GM18505 (cell line): ENCODE data around the gene CENPL.
"Not testable (repeated sequence)": the region's sequence is repeated elsewhere in the genome, so short reads cannot be mapped to it uniquely, and the experiment has no call there.

ENCODE experiments used
- ATAC-seq: cut with Tn5 transposase; IDR thresholded peaks from one replicate; pipeline ENCODE4 v1.9.1; 2021; ENCODE audit not compliant: unreplicated experiment
- POLR2A ChIP-seq: IDR thresholded peaks from 4 replicates; pipeline ENCODE4 v1.6.1; 2011; ENCODE audit warnings: borderline replicate concordance; ENCODE audit not compliant: insufficient read depth, insufficient read length; ENCODE audit errors: extremely low read depth

Gene CENPL

DNA sequence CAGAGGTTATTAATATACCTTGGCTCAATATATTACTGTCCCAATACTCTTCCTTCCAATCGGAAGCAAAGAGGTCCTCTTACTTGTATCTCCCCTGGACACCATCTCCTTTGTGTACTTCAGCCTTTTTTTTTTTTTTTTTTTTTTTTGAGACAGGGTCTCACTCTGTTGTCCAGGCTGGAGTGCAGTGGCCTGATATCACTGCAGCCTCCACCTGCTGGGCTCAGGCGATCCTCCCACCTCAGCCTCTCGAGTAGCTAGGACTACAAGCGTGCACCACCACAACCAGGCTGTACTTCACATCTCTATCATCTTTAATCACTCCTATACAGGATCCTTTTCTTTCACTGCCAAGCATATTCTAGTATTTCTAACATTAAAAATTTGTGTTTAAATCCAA, 3.0 kb downstream of the CENPL start:
- no peak for TF ChIP-seq POLR2A
- ATAC-seq, result no peak

DNA sequence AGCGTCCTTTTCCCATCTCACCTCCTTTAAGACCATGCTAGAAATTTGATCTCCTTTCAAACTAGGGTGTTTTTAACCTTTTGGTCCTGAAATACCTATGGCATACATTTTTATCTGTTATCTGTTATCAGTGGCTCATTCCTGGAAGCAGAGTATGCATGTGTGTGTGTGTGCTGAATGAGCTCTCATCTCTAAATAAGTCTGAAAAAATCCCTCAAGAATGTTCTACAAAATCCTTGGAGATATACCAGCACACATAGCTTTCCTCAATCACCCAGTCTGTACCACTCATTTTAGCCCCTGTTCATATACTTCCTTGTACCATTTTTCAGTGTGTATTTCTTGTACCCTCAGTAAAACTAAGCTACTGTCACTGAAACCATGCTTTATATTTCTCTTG, 6.2 kb downstream of the CENPL start:
- ATAC-seq, result no peak
- no peak for TF ChIP-seq POLR2A

DNA sequence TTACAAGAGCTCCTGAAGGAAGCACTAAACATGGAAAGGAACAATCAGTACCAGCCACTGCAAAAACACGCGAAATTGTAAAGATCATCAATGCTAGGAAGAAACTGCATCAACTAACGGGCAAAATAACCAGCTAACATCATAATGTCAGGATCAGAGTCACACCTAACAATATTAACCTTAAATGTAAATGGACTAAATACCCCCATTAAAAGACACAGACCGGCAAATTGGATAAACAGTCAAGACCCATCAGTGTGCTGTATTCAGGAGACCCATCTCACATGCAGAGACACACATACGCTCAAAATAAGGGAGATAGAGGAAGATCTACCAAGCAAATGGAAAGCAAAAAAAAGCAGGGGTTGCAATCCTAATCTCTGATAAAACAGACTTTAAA, 11.0 kb downstream of the CENPL start:
- ATAC-seq, result not testable (repeated sequence)

DNA sequence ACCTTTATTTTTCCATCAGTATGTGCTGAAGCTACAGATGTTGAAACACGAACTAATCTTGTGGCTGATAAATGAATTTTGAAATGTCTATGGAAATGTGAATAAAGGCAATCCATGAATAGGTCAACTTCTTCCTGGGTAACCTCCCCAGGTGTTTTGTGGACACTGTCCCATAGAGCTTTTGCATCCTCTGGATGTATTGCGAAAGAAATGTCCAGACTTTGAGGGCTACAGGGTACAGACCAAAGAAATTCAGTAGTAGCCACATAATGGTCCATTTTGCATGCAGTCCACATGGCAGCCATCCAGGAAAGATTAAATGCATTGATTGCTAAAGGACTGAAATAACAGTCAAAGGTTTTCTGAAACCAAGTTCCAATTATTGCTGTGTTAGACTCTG, 21.7 kb downstream of the CENPL start:
- ATAC-seq, result no peak
- TF ChIP-seq POLR2A, result no peak

DNA sequence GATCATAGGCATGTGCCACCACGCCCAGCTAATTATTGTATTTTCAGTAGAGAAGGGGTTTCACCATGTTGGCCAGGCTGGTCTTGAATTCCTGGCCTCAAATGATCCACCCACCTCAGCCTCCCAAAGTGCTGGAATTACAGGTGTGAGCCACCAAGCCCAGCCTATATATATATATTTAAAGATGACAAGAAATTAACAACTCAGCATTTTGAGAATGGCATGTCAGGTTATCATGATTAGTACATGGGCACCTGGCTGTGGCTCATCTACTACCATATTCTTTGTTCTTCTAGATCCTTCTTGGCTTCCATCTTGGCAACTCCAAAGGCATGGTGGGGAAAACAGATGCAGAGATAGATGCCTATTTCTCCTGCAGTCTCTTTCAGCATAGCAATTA, 24.7 kb downstream of the CENPL start:
- not testable (repeated sequence) for ATAC-seq

DNA sequence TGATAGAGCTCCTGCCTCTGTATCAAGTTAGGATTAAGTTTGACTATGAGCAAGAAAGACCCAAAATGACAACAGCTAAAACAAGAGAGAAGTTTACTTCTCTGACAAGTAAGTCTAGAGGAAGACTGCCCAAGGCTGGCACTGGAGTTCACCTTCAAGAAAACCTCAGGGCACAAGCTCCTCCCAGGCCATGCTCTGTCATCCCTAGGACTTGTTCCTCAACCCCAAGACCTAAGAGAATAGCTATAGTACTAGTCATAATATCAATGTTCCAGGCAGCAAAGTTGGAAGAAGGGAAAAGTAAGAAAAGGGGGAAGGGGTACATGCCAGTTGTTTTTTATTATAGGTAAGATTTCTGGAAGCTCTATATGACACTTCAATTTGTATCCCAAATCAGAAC, 26.6 kb downstream of the CENPL start:
- no peak for ATAC-seq
- TF ChIP-seq POLR2A, result no peak

DNA sequence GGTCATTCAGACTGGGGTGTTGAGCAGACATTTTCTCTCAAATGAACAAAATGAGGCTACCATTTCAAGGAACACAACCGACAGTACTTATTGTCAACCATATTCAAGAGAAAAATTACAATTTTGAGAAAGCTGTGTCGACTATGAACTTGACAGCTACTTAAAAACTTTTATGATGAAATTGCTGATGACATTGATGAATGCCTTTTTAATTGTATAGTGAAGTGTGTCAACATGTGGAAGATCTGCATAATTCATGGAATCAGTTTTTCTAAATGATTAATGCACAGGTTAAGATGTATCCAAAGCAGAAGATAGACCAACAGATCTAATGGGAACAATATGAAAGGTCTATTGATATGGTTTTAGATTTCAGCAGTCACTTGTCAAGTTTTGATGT, 34.8 kb downstream of the CENPL start:
- ATAC-seq, result no peak
- TF ChIP-seq POLR2A, result no peak

DNA sequence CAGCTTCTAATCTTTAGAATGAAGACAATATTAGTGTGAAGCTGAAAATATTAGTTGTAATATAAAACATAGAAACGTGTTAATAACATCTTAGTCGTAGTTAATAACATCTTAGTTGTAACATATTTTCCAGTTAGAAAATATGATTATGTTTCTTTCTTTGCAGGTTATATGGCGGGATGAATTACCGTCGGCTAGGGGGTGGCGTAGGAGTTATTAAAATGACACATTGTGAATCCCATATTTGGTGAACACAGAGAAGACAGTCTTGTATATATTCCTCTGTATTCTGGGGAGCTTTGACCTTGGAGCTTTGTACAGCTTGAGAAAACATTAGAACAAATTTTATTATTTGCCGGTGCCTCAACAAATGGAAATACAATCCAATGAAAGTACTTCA, 39.7 kb downstream of the CENPL start:
- ATAC-seq, result no peak
- no peak for TF ChIP-seq POLR2A

DNA sequence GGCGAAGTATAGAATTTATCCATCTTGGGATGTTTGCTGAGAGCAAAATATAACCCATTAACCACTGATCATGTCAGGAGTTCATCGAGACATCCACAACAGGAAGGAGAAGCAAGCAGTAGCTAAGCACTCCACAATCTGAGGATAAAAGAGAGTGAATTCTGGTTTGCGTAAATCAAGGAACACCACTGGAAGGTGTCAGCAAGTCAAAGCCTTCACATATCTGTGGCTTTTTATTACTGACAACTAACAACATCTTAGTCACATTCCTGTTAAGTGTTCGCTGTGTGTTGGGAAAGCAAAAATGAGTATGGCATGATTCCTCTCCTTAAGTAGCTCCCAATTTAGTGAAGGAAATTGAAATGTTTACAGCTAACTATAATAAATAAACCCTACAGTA, 44.7 kb downstream of the CENPL start:
- no peak for TF ChIP-seq POLR2A
- no peak for ATAC-seq

DNA sequence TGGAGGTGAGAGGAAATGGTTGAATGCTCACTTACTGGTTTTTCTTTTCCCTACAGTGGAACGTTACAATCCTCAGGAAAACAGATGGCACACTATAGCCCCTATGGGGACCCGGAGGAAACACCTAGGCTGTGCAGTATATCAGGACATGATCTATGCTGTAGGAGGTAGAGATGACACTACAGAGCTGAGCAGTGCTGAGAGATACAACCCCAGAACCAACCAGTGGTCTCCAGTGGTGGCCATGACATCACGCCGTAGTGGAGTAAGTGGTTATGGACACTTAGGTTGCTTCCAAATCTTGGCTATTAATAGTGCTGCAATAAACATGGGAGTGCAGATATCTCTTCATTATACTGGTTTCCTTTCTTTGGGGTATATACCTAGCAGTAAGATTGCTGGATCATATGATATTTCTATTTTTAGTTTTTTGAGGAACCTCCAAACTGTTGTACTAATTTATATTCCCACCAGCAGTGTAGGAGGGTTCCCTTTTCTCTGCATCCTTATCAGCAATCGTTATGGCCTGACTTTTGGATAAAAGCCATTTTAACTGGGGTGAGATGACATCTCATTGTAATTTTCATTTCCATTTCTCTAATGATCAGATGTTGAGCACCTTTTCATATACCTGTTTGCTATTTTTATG, 49.0 kb downstream of the CENPL start:
- ATAC-seq, result no peak
- no peak for TF ChIP-seq POLR2A

DNA sequence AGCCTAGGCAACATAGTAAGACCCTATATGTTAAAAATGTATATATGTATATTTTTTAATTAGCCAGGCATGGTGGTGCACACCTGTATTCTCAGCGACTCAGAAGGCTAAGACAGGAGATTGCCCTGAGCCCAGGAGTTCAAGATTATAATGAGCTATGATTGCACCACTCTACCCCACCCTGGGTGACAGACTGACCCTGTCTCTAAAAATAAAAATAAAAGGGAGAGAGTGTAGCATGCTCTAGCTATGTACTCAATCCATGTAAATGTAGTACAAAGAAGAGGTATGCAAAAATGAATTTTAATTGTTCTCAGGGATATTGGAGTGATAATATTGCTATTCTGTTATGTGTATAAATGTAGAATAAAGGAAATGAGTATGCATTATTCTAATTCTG, 53.1 kb downstream of the CENPL start:
- no peak for ATAC-seq
- no peak for TF ChIP-seq POLR2A

DNA sequence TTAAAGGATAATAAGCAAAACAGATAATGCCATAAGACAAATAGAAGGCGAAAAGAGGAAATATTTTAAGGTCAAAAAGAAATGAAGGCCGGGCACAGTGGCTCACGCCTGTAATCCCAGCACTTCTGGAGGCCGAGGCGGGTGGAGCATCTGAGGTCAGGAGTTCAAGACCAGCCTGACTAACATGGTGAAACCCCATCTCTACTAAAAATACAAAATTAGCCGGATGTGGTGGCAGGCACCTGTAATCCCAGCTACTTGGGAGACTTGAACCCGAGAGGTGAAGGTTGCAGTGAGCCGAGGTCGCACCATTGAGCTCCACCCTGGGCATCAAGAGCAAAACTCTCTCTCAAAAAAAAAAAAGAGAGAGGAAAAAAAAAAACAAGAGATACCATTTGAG, 54.4 kb downstream of the CENPL start:
- ATAC-seq, result not testable (repeated sequence)

DNA sequence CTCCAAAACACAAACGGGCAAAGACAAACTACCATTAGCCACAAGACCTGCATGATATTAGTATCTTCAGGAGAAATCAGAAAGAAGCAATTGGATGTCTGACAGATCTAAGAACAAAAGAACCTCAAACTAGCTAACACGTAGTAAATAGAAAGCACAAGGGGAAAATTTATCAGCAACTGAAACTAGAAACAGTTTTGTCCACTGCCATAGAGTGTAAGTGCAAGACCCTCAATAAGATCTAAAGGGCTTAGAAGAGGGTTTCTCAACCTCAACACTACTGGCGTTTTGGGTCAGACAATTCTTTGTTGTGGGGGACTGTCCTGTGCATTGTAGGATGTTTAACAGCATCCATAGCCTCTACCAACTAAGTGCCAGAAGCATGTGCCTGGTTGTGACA, 55.9 kb downstream of the CENPL start:
- no peak for TF ChIP-seq POLR2A
- ATAC-seq, result no peak

DNA sequence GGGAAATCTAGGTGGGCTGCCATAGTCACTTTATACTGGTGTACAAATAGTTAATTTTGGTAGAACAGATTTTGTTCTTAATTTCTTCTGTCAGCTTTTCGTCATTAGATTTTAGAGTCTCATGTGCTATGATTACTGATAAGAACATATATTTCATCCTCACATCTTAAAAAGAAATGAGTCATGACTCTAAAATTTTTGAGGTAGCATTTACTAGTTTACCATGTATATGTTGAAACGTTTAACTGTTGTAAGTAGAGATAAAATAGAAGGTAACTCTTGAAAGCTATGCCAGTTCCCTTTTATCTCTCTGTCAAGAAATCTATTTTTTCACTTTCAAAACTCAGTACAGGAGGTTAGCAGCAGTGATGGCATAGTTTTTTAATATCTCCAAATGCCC, 56.5 kb downstream of the CENPL start:
- no peak for ATAC-seq
- no peak for TF ChIP-seq POLR2A

DNA sequence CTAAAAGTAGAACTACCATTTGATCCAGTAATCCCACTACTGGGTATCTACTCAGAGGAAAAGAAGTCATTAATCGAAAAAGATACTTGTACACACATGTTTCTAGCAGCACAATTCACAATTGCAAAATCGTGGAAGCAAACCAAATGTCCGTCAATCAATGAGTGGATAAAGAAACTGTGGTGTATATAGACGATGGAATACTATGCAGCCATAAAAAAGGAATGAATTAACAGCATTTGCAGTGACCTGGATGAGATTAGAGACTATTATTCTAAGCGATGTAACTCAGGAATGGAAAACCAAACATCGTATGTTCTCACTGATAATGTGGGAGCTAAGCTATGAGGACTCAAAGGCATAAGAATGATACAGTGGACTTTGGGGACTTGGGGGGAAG, 60.4 kb downstream of the CENPL start:
- ATAC-seq, result not testable (repeated sequence)

DNA sequence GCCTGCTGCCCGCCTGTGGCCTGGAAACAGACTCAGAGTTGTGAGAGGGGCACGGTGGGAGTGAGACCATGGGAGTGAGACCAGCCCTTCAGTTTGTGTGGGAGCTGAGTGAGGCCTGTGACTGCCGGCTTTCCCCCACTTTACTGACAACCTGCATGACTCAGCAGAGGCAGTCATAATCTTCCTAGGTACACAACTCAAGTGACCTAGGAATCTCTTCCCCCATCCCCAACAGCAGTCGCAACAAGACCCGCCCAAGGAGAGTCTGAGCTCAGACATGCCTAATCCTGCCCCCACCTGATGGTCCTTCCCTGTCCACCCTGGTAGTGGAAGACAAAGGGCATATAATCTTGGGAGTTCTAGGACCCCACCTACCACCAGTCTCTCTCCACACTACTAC, 65.7 kb downstream of the CENPL start:
- no peak for ATAC-seq

DNA sequence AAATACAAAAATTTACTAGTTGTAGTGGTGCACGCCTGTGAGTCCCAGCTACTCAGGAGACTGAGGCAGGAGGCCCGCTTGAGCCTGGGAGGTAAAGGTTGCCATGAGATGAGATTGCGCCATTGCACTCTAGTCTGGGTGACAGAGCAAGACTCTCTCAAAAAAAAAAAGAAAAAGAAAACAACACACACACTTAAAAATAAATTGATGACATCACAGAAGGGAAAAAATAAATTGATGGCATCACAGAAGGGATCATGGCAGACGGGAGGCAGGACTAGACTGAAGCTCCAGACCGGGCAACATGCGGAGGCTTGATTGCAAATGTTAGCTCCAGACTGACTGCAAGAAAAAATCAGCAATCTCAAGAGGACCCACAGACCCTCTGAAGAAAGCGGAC, 66.6 kb downstream of the CENPL start:
- TF ChIP-seq POLR2A, result no peak
- no peak for ATAC-seq

More for the DNA sequence above, 65.7 kb downstream of the CENPL start:
- no peak for TF ChIP-seq POLR2A
